ENCODE data around the gene PPP1R1B.

Gene PPP1R1B

DNA sequence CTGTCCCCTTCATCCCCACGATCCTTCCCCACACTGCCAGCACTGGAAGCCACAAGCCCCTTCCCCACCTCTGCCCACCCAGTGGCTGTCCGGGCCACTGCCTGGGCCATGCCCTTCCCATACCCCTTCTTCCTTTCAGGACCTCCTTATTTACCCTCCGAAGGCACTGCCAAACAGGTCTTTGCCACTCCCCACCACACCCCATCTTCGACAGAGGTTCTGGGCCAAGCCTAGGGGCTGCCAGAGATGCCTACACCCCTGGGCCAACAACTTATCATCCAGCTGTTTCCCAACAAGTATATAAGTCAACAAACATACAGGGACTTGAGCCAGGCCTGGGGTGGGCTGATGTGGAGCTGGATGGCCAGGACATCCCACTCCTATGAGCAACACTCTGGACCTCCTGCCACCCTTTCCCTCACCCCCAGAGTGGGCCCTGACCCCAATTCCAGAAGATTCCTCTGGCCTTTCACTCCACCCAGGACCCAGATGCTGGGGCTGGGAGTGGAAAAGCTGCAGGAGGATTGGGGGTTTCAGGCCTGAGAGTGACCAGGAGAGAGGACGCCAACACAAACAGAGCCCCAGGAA lies 1.5 kb upstream of the PPP1R1B start:
- H3K27me3 ChIP-seq (ENCODE audit: control insufficient read depth in 1 of 2, insufficient read depth in 2 of 2, low read length in 2 of 2), result peaks cover 2 to 4% of the 10 kb centered on the region in 2 donors
- peaks cover 44 to 45% of the 10 kb centered on the region in 2 donors for H3K4me1 ChIP-seq (ENCODE audit: control insufficient read depth in 1 of 2, insufficient read depth in 2 of 2, low read length in 2 of 2)
- H3K27ac ChIP-seq (ENCODE audit: low read depth, low read length), result no peak overlapping the region
- peak overlapping the region in 1 of 2 donors; percentile 7 for H3K9ac ChIP-seq (ENCODE audit: low read depth in 1 of 2, low read length in 2 of 2)
- no peaks in the 10 kb centered on the region for H3K9me3 ChIP-seq (ENCODE audit: control insufficient read depth in 1 of 2, low read length in 2 of 2)
- H3K36me3 ChIP-seq (ENCODE audit: control insufficient read depth in 1 of 2, insufficient read depth in 2 of 2, low read length in 2 of 2), result no peaks in the 10 kb centered on the region
- peak overlapping the region in 1 of 2 donors; percentile 5 for H3K4me3 ChIP-seq (ENCODE audit: low read depth in 1 of 2, low read length in 2 of 2)

DNA sequence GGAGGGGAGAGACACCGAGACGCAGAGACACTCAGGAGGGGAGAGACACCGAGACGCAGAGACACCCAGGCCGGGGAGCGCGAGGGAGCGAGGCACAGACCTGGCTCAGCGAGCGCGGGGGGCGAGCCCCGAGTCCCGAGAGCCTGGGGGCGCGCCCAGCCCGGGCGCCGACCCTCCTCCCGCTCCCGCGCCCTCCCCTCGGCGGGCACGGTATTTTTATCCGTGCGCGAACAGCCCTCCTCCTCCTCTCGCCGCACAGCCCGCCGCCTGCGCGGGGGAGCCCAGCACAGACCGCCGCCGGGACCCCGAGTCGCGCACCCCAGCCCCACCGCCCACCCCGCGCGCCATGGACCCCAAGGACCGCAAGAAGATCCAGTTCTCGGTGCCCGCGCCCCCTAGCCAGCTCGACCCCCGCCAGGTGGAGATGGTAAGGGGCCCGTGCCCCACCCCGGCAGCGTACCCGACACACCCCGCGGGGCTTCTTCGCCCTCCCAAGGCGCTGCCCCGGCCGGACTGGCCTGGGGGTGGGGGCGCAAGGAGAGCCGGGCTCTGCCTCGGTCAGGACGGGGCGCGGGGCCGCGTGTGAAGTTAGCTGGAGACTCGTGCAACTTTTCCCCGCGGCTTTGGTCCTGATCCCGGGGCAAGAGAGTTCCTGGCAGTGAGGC lies 427 bp downstream of the PPP1R1B start:
- Histone ChIP-seq H3K9ac (ENCODE audit: low read depth in 1 of 2, low read length in 2 of 2) (peak overlapping the region; percentile 75 to 82), H3K4me3 (ENCODE audit: low read depth in 1 of 2, low read length in 2 of 2) (peak overlapping the region; percentile 58 to 81), H3K9me3 (ENCODE audit: control insufficient read depth in 1 of 2, low read length in 2 of 2) (no peaks in the 10 kb centered on the region), H3K27ac (ENCODE audit: low read depth, low read length) (peak overlapping the region; percentile 76), H3K4me1 (ENCODE audit: control insufficient read depth in 1 of 2, insufficient read depth in 2 of 2, low read length in 2 of 2) (peaks cover 58 to 60% of the 10 kb centered on the region in 2 donors), H3K27me3 (ENCODE audit: control insufficient read depth in 1 of 2, insufficient read depth in 2 of 2, low read length in 2 of 2) (peaks cover 4 to 6% of the 10 kb centered on the region in 2 donors), H3K36me3 (ENCODE audit: control insufficient read depth in 1 of 2, insufficient read depth in 2 of 2, low read length in 2 of 2) (no peaks in the 10 kb centered on the region)

DNA sequence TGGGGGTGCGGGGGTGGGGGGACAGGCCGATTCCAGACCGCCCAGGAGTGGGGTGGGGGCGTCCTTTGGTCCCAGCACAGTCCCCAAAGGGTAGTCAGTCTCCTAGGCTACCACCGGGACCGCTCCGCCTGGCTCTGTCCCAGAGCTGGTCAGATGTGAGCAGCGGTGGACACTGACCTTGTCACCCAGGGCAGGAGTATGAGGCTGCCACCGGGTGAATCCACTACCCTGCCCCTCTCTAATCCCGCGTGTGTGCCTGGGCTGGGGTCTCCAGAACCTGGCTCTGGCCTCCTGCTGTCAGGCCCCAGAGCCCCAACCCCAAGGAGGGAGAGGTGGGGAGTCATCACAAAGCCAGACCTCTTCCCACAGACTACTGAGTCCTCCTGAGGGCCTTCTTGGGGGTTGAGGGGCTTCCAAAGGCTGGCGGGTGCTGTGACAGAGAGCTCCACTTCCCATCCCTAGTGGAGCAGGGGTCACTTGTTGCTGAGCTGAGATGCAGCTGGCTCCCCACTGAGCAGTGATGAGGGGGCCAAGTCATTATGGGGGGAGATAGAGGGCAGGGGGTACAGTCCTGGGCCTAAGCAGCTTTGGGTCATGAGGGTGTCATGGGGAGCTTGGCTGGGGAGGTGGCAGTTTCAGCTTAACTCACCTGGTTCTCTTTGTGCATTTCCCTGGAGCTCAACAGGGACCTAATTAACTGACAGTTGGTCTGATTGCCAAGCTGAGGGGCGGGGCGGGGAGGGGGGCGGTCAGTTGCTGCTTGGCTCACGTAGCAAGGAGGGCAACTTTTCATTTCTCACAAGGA lies 1.2 kb downstream of the PPP1R1B start:
- peak overlapping the region; percentile 73 to 75 for H3K9ac ChIP-seq (ENCODE audit: low read depth in 1 of 2, low read length in 2 of 2)
- peak overlapping the region; percentile 76 for H3K27ac ChIP-seq (ENCODE audit: low read depth, low read length)
- H3K36me3 ChIP-seq (ENCODE audit: control insufficient read depth in 1 of 2, insufficient read depth in 2 of 2, low read length in 2 of 2), result no peaks in the 10 kb centered on the region
- peaks cover 59% of the 10 kb centered on the region in 2 donors for H3K4me1 ChIP-seq (ENCODE audit: control insufficient read depth in 1 of 2, insufficient read depth in 2 of 2, low read length in 2 of 2)
- H3K4me3 ChIP-seq (ENCODE audit: low read depth in 1 of 2, low read length in 2 of 2), result peak overlapping the region; percentile 58 to 81
- no peaks in the 10 kb centered on the region for H3K9me3 ChIP-seq (ENCODE audit: control insufficient read depth in 1 of 2, low read length in 2 of 2)
- H3K27me3 ChIP-seq (ENCODE audit: control insufficient read depth in 1 of 2, insufficient read depth in 2 of 2, low read length in 2 of 2), result peaks cover 4 to 6% of the 10 kb centered on the region in 2 donors

DNA sequence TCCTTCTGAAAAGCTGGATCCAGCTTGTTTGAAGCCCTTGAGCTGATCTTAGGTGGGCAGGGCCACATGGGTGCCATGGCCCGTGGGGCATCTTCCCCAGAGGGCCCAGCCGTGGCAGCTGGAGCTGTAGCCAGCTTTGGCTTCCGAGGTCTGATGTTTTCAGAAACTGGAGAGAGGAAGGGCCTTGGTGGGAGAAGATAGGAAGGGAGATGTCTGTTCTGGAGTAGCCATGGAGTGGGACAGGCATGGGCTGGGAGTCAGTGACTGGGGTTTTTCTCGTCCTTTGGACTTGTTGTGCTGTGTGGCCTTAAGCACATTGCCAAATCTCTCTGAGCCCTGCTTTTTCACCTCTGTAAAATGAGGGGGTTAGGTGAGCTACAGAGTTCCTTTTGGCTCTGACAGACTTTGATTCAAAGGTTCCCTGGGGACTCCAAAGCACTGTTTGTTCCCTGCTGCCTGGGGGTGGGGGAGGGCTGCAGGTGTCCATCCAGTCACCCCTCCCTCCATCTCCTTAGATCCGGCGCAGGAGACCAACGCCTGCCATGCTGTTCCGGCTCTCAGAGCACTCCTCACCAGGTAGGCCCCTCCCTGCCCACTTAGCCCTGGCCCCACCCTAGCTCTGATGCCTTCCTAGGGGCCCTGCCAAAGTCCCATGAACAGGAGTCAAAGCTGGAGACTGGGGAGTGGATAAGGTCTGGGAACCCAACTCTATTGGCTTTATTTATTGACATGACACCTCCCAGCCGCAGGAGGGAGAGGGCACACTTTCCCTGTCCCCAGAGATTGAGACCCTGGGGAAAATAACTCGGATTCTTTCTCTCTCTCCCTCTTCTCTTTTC lies 2.1 kb downstream of the PPP1R1B start:
- Histone ChIP-seq H3K27ac (ENCODE audit: low read depth, low read length) (peak overlapping the region; percentile 84), H3K9ac (ENCODE audit: low read depth in 1 of 2, low read length in 2 of 2) (peak overlapping the region; percentile 73 to 78), H3K27me3 (ENCODE audit: control insufficient read depth in 1 of 2, insufficient read depth in 2 of 2, low read length in 2 of 2) (peaks cover 4 to 6% of the 10 kb centered on the region in 2 donors), H3K4me3 (ENCODE audit: low read depth in 1 of 2, low read length in 2 of 2) (peak overlapping the region; percentile 56 to 58), H3K36me3 (ENCODE audit: control insufficient read depth in 1 of 2, insufficient read depth in 2 of 2, low read length in 2 of 2) (no peaks in the 10 kb centered on the region), H3K9me3 (ENCODE audit: control insufficient read depth in 1 of 2, low read length in 2 of 2) (no peaks in the 10 kb centered on the region), H3K4me1 (ENCODE audit: control insufficient read depth in 1 of 2, insufficient read depth in 2 of 2, low read length in 2 of 2) (peaks cover 59 to 61% of the 10 kb centered on the region in 2 donors)

DNA sequence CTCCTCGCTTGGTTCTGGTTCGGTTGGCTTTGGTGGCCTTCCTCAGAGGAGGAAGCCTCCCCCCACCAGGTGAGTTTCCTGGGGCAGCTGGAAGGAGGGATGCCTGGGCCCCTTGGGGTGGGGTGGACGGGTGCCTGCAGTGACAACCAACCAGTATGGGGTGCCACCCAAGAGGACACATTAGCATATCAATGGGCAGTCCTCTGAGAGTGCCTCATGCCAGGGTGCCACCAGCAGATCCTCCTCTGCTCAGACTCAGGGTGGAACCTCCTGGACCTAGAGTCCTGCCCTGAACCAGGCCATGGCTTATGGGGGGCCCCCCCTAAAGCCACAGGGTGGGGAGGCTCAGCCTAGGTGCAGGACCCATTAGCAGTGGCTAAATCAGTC lies 2.7 kb downstream of the PPP1R1B start:
- Histone ChIP-seq H3K4me1 (ENCODE audit: control insufficient read depth in 1 of 2, insufficient read depth in 2 of 2, low read length in 2 of 2) (peaks cover 62 to 65% of the 10 kb centered on the region in 2 donors), H3K4me3 (ENCODE audit: low read depth in 1 of 2, low read length in 2 of 2) (peak overlapping the region; percentile 56 to 58), H3K27me3 (ENCODE audit: control insufficient read depth in 1 of 2, insufficient read depth in 2 of 2, low read length in 2 of 2) (peaks cover 4 to 6% of the 10 kb centered on the region in 2 donors), H3K9ac (ENCODE audit: low read depth in 1 of 2, low read length in 2 of 2) (peak overlapping the region; percentile 63 to 78), H3K9me3 (ENCODE audit: control insufficient read depth in 1 of 2, low read length in 2 of 2) (no peaks in the 10 kb centered on the region), H3K36me3 (ENCODE audit: control insufficient read depth in 1 of 2, insufficient read depth in 2 of 2, low read length in 2 of 2) (no peaks in the 10 kb centered on the region), H3K27ac (ENCODE audit: low read depth, low read length) (peak overlapping the region; percentile 84)

DNA sequence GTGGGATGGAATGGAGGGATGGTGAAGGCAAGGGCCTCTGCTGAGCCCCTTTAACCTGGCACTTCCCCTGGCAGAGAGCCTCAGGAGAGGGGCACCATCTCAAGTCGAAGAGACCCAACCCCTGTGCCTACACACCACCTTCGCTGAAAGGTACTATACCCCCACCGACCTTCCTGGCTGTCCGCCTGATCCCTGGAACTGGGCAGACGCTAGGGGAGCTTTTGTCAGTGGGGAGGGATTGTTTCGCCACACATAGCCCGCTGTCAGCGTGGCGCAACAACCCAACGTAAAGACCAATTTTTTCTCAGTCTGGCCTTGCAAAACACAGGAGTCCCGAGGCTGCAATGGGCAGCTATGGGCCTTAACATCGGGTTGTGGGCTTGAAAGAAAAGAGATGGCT lies 3.1 kb downstream of the PPP1R1B start:
- Histone ChIP-seq H3K27me3 (ENCODE audit: control insufficient read depth in 1 of 2, insufficient read depth in 2 of 2, low read length in 2 of 2) (peaks cover 4 to 6% of the 10 kb centered on the region in 2 donors), H3K4me1 (ENCODE audit: control insufficient read depth in 1 of 2, insufficient read depth in 2 of 2, low read length in 2 of 2) (peaks cover 58 to 64% of the 10 kb centered on the region in 2 donors), H3K27ac (ENCODE audit: low read depth, low read length) (peak overlapping the region; percentile 84)

DNA sequence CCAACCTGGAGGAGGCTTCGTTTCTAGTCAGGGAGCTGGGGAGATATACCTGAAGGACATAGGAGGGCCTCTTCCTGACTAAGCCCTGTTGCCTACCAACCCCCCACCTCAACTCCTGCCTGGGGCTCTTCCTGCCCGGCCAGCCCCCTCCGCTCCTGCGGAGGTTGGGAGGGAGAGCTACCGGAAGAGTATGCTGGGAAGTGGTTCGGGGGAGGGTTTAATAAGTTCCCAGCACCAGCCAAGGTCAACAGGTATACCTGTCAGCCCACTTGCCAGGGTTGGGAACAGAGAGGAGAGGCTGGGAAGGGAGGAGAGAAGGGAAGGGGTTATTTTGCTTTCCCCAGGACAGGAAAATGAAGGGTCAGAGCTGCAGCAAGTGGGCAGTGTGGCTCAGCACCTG lies 4.7 kb downstream of the PPP1R1B start:
- H3K27ac ChIP-seq (ENCODE audit: low read depth, low read length), result peak overlapping the region; percentile 95
- H3K4me1 ChIP-seq (ENCODE audit: control insufficient read depth in 1 of 2, insufficient read depth in 2 of 2, low read length in 2 of 2), result peaks cover 56 to 60% of the 10 kb centered on the region in 2 donors
- H3K9me3 ChIP-seq (ENCODE audit: control insufficient read depth in 1 of 2, low read length in 2 of 2), result no peaks in the 10 kb centered on the region
- peak overlapping the region; percentile 13 to 60 for H3K4me3 ChIP-seq (ENCODE audit: low read depth in 1 of 2, low read length in 2 of 2)
- peaks cover 0 to 4% of the 10 kb centered on the region in 2 donors for H3K27me3 ChIP-seq (ENCODE audit: control insufficient read depth in 1 of 2, insufficient read depth in 2 of 2, low read length in 2 of 2)
- peaks cover 0 to 9% of the 10 kb centered on the region in 2 donors for H3K36me3 ChIP-seq (ENCODE audit: control insufficient read depth in 1 of 2, insufficient read depth in 2 of 2, low read length in 2 of 2)
- peak overlapping the region; percentile 74 to 75 for H3K9ac ChIP-seq (ENCODE audit: low read depth in 1 of 2, low read length in 2 of 2)

More for the DNA sequence above, 3.1 kb downstream of the PPP1R1B start:
- H3K9ac ChIP-seq (ENCODE audit: low read depth in 1 of 2, low read length in 2 of 2), result peak overlapping the region; percentile 63 to 78
- peak overlapping the region; percentile 56 to 58 for H3K4me3 ChIP-seq (ENCODE audit: low read depth in 1 of 2, low read length in 2 of 2)
- H3K9me3 ChIP-seq (ENCODE audit: control insufficient read depth in 1 of 2, low read length in 2 of 2), result no peaks in the 10 kb centered on the region
- no peaks in the 10 kb centered on the region for H3K36me3 ChIP-seq (ENCODE audit: control insufficient read depth in 1 of 2, insufficient read depth in 2 of 2, low read length in 2 of 2)

DNA sequence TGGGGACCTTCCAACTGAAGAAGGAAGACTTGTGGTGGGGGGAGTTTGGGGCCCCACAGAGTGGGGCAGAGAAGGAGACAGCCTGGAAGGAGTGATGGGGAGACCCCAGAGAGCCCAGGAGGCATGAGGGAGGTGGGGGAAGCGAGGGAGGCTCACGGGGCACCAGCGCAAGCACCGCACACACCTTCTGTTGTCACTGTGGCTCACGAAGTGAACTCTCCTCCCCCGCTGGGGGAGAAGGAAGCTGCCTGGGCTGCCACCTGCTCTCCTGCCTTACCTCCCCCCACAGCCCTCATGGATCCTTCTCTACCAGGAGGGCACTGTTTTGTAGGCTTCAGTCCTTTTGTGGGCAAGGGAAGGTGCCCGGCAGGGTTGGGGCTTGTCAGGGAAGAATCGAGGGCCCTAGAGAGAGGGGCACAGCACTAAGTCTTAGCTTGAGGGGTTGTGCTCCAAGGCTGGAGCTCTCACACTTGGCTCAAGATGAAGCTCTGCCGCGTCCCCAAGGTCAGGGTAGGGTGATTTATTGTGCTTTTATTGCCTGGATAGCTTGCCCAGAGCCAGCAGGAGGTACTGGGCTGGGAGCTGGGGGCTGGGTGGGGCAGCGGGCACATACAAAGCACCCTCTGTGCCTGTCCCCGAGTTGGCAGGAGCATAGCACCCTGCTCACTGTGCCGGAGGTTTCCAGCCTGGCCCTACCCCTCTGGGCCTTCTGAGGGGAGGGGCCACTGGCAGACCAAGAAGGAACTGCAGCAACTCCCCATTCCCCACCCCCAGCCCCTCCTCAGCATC lies 5.6 kb downstream of the PPP1R1B start:
- Histone ChIP-seq H3K9ac (ENCODE audit: low read depth in 1 of 2, low read length in 2 of 2) (peak overlapping the region; percentile 74 to 75), H3K27me3 (ENCODE audit: control insufficient read depth in 1 of 2, insufficient read depth in 2 of 2, low read length in 2 of 2) (peaks cover 0 to 3% of the 10 kb centered on the region in 2 donors), H3K9me3 (ENCODE audit: control insufficient read depth in 1 of 2, low read length in 2 of 2) (no peaks in the 10 kb centered on the region), H3K4me1 (ENCODE audit: control insufficient read depth in 1 of 2, insufficient read depth in 2 of 2, low read length in 2 of 2) (peaks cover 59 to 64% of the 10 kb centered on the region in 2 donors), H3K4me3 (ENCODE audit: low read depth in 1 of 2, low read length in 2 of 2) (peak overlapping the region in 1 of 2 donors; percentile 60), H3K27ac (ENCODE audit: low read depth, low read length) (peak overlapping the region; percentile 95), H3K36me3 (ENCODE audit: control insufficient read depth in 1 of 2, insufficient read depth in 2 of 2, low read length in 2 of 2) (peaks cover 0 to 9% of the 10 kb centered on the region in 2 donors)

Data from duodenal mucosa (tissue), 2 donors.